Caki2 (cell line): ENCODE data around the gene SFT2D2. TPM values are rescaled to one million over a fixed set of nuclear protein-coding genes. Genes with fewer than 3 reads are reported as not detected.
A peak's percentile ranks its signal among the peaks of the same experiment; 100 is the strongest.
"Not testable (repeated sequence)": the region's sequence is repeated elsewhere in the genome, so short reads cannot be mapped to it uniquely, and the experiment has no call there.

Experiments
- DNase-seq: peaks from one replicate; pipeline ENCODE4 v3.0.0-alpha.2; 2015; ENCODE audit warnings: low read depth
- in situ Hi-C: cut with HindIII; loops from 2 replicates; pipeline ENCODE4 v1.10.0; 2016; ENCODE audit warnings: low sequenced_read_pairs, low pct_unique_long_range_greater_than_20kb, mixed read lengths
- total RNA-seq: library from RNA; depleted of rRNA; stranded (reverse); fragments of >200 nt; shearing (Covaris generic); gene quantifications from 2 replicates; pipeline ENCODE4 v1.2.3, GENCODE V29; 2014; ENCODE audit warnings: low replicate concordance; rRNA removed

Gene SFT2D2
- total RNA-seq = 18.1 and 21.5 TPM in 2 replicates

GRCh38 chr1:168225476-168226190 is at the start of gene SFT2D2:
TSS of gene SFT2D2 (plus strand) at chr1:168226004. CDS start at chr1:168226080, 76 bp downstream.
- in situ Hi-C loops = no loop called here
- DNase-seq = peak; percentile 88

DNA sequence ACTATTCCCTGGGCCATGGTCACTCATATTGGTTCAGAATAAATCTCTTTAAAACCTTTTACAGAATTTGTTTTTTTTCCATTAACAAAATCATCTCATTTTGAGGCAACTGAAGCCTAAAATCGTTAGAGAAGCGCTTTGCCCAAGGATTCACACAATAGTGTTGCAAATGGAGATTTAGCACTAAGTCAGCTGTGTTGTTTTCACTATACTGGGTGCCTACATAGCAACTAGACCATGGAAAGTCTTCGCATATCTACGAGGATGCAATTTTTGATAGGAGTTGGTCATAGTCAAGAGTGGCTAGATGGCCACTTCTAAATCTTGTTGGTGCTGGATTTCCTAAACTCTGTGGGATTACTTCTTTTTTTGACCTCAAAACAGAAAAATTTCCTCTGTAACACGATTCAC is 47.6 kb upstream of the SFT2D2 start:
- in situ Hi-C loops = no loop called here
- no peak for DNase-seq

- peak; percentile 99 for DNase-seq
- in situ Hi-C loops = no loop called here
Observed at GRCh38 chr1:168178638-168179437, 47.0 kb upstream of the SFT2D2 start, which contains the start of gene TIPRL. TSS of gene TIPRL (plus strand) at chr1:168178962. CDS start at chr1:168179078, 116 bp downstream.

DNA sequence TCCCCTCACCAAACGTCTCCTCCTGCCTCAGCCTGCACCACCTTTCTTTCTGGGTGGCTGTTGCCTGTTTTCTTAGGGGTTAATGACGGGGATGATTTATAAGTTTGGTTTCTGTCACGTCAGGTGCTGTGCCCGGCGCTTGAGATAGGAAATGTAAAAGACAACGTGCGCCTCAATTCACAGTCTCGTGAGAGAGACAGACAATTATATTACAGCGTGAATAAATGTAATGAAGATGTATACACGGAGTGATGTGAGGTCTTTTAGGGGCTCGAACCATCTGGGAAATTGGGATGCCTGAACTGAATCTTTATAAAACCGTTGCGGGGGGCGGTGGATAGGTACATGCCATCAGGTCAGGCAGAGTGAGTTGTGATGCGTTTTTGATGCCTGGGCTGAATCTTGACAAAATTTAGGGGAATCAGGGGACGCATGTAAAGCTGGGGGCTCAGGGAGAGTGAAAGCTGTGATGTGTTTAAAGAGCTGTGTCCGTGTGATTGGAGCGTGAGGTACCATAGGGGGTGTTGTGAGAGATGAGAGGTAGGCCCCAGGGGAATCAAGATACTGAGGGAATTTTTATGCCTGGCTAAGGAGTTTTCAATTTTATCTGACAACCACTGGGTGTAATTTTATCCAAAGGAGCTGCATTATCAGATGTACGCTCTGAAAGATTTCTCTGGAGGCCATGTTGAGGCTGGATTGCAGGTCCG is 46.2 kb upstream of the SFT2D2 start:
- DNase-seq = peak; percentile 15
- in situ Hi-C loops = no loop called here

- DNase-seq = no peak
- in situ Hi-C loops = no loop called here
Observed at GRCh38 chr1:168180148-168180524, 45.7 kb upstream of the SFT2D2 start.

- DNase-seq, in situ Hi-C loops: not testable (repeated sequence)
Observed at GRCh38 chr1:168181063-168181720, 44.6 kb upstream of the SFT2D2 start.

DNA sequence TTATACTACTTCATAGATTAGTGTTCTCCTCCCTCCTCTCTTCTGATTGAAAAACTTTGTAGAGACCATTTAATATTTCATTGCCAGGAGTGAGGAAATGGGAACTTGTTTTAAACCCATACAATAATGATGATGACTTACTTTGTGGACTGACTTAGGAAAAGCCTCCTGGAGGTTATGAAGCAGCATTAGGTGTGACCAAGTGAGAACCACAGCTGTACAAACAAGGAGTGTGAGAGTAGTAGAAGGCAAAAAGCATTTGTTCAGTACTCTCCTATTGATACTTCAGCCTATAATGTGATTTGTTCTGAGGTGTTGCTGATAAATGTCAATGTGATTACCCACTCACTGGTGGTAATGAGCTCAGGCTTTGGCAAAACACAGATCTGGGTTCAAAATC is 38.6 kb upstream of the SFT2D2 start:
- no peak for DNase-seq
- in situ Hi-C loops = no loop called here

GRCh38 chr1:168190403-168190802 is 35.4 kb upstream of the SFT2D2 start:
- in situ Hi-C loops = no loop called here
- DNase-seq = no peak

DNA sequence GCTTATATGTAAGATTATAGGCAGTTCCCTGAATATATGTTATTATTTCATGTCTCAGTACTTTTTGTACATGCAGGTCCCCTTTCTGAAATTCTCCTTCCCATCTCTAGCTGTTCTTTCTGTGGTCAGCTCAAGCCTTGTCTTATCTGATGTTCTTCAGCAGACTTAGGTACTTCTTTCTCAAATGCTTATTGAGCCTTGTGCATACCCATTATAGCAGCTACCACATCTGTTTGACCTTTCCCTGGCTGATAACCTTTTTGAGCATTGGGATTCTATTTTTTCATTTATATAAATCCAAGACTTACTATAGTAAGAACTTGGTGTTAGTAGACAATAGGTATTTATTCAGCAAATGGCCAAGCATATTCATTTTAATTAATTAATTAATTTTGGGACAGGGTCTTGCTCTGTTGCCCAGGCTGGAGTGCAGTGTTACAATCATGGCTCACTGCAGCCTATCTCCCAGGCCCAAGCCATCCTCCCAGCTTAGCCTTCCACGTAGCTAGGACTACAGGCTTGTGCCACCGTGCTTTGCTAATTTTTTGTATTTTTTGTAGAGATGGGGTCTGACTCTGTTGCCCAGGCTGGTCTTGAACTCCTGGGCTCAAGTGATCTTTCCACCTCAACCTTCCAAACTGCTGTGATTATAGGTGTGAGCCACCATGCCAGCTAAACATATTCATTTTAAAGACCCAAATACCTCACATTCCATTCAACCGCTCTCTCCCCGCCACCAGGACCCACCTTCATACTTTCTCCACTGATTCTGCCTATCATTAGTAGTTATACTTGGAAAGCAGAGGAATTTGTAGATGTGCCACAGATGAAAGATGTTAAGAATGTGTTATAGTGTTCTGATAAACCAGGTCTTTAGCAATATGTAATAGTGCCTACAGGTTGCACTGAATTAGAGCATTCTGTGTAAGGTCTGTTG is 30.3 kb upstream of the SFT2D2 start:
- in situ Hi-C loops = no loop called here
- DNase-seq = no peak

DNA sequence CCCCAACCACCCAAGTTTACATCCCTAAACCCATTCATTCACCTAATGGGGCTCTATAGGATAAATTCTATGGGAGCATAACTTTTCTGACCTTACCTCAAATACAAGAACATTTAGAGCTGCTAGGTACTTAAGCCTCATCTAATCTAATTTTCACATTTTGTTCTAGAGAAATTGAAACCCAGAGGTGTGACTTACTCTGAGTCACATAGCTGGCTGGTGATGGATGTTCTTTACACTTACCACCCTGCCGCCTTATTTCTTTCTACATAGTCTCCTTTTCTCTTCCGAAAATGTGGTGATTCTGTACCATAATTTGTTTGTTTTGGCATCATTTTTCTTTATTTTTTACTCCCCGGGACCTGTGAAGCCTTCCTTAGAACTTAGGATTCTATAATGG is 26.7 kb upstream of the SFT2D2 start:
- in situ Hi-C loops = no loop called here
- DNase-seq = no peak

GRCh38 chr1:168202941-168203654 is 22.7 kb upstream of the SFT2D2 start:
- in situ Hi-C loops = no loop called here
- DNase-seq = no peak

DNA sequence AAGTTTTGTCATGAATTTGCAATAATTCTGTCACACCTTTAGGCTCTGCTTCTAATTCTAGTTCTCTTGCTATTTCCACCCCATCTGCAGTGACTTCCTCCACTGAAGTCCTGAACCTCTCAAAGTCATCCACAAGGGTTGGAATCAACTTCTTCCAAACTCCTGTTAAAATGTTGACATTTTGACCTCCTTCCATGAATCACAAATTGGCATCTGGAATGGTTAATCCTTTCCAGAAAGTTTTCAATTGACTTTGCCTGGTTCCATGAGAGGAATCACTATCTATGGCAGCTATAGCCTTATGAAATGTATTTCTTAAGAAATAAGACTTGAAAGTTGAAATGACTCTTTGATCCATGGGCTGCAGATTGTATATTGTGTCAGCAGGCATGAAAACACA is 19.7 kb upstream of the SFT2D2 start:
- in situ Hi-C loops = no loop called here
- DNase-seq = no peak

DNA sequence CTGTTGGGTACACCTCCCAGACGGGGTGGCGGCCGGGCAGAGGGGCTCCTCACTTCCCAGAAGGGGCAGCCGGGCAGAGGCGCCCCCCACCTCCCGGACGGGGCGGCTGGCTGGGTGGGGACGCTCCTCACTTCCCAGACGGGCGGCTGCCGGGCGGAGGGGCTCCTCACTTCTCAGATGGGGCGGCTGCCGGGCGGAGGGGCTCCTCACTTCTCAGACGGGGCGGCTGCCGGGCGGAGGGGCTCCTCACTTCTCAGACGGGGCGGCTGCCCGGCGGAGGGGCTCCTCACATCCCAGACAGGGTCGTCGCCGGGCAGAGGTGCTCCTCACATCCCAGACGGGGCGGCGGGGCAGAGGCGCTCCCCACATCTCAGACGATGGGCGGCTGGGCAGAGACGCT is 18.1 kb upstream of the SFT2D2 start:
- in situ Hi-C loops, DNase-seq: not testable (repeated sequence)

GRCh38 chr1:168210312-168210711 is 15.5 kb upstream of the SFT2D2 start:
- in situ Hi-C loops = no loop called here
- no peak for DNase-seq

DNA sequence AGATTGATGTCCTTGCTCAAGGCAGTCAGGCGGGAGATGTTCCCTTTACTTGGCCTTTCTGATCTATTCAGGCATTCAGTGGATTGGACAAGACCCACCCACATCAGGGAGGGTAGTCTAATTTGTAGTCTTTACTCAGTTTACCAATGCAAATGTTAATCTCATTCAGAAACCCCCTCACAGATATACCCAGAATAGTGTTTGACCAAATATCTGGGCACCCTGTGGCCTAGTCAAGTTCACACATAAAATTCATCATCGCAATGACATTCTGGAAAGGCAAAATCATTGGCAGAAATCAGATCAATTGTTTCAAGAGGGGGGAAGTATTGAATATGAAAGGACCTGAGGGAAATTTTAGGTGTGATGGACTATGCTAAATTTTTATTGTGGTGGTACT is 12.5 kb upstream of the SFT2D2 start:
- in situ Hi-C loops = no loop called here
- DNase-seq = no peak

GRCh38 chr1:168216171-168216570 is 9.6 kb upstream of the SFT2D2 start:
- no peak for DNase-seq
- in situ Hi-C loops = no loop called here

GRCh38 chr1:168217664-168218063 is 8.1 kb upstream of the SFT2D2 start:
- in situ Hi-C loops = no loop called here
- DNase-seq = no peak
